ENCODE data around the gene WDR47.
"Not testable (repeated sequence)": the region's sequence is repeated elsewhere in the genome, so short reads cannot be mapped to it uniquely, and the experiment has no call there.

WDR47 gene

GRCh38 chr1:108961752-108962486 is 80.0 kb downstream of the WDR47 start:
- DNase-seq: no peak

- DNase-seq: no peak
Observed at GRCh38 chr1:108961198-108961597, 80.7 kb downstream of the WDR47 start.

GRCh38 chr1:108960719-108961118 is 81.2 kb downstream of the WDR47 start:
- no peak for DNase-seq

GRCh38 chr1:108957888-108958287 is 84.0 kb downstream of the WDR47 start:
- DNase-seq: no peak

GRCh38 chr1:108955881-108956280 is 86.0 kb downstream of the WDR47 start:
- DNase-seq: no peak

GRCh38 chr1:108955111-108955510 is 86.8 kb downstream of the WDR47 start:
- DNase-seq: no peak

- DNase-seq: no peak
Observed at GRCh38 chr1:108953452-108953851, 88.5 kb downstream of the WDR47 start.

GRCh38 chr1:108951242-108951641 is 90.7 kb downstream of the WDR47 start:
- no peak for DNase-seq

GRCh38 chr1:108949044-108949443 is 92.9 kb downstream of the WDR47 start:
- no peak for DNase-seq

GRCh38 chr1:108947871-108948525 is 93.9 kb downstream of the WDR47 start:
- no peak for DNase-seq

- no peak for DNase-seq
Observed at GRCh38 chr1:108936170-108936569, 105.7 kb downstream of the WDR47 start.

- DNase-seq: no peak
Observed at GRCh38 chr1:108933944-108934343, 108.0 kb downstream of the WDR47 start.

GRCh38 chr1:108927565-108927964 is 114.3 kb downstream of the WDR47 start:
- not testable (repeated sequence) for DNase-seq

- DNase-seq: no peak
Observed at GRCh38 chr1:108925920-108926319, 116.0 kb downstream of the WDR47 start.
